ENCODE data around the gene CGNL1. TPM values are rescaled to one million over a fixed set of nuclear protein-coding genes. Genes with fewer than 3 reads are reported as not detected.
A peak's percentile ranks its signal among the peaks of the same experiment; 100 is the strongest.

CGNL1 gene
- total and polyA plus RNA-seq, 10 of the 15 experiments (the other 5 are each of a cell fraction or from before 2014, with no cell fraction given): under 0.01 to 0.27 (median 0.04) TPM; not detected in 3

DNA sequence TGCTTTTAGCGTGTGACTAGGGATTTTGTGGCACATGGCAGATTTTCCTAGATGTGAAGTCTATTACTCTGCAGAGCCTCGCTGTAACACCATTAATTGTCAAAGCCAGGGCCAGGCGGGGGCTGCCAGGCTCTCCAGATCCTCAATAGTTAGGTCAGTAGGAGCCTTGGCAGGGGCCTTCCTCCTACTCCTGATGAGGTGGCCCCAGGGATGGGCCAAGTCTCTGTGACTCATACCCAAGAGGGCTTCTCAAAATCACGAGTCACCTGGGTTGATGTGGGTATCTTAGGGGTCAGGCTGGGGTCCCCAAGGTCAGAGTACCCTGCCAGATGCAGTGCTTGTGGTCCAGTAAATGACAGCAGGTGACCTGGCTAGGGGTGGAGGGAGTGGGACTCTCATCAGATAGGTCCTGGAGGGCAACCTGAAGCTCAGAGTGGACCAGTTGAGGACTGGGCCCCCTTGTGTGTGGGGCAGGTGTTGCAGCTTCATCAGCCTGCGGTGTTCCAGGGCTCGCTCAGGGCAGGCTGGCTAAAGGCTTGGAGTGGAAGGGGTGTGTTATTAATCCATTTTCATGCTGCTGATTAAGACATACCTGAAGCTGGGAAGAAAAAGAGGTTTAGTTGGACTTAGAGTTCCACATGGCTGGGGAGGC lies 126.9 kb downstream of the CGNL1 start (continued):
- TF ChIP-seq FOS (IDR thresholded peaks at IDR 0.05; ENCODE audit: borderline replicate concordance, extremely low read depth, insufficient read length) (no peak), TCF7 (IDR thresholded peaks at IDR 0.05; ENCODE audit: borderline replicate concordance) (no peak), SREBF1 (IDR thresholded peaks at IDR 0.05; ENCODE audit: low read length) (no peak), SMC3 (IDR thresholded peaks at IDR 0.05; ENCODE audit: borderline replicate concordance, low read length) (peak; percentile 25; the same call in 1 of the 2 replicates)

DNA sequence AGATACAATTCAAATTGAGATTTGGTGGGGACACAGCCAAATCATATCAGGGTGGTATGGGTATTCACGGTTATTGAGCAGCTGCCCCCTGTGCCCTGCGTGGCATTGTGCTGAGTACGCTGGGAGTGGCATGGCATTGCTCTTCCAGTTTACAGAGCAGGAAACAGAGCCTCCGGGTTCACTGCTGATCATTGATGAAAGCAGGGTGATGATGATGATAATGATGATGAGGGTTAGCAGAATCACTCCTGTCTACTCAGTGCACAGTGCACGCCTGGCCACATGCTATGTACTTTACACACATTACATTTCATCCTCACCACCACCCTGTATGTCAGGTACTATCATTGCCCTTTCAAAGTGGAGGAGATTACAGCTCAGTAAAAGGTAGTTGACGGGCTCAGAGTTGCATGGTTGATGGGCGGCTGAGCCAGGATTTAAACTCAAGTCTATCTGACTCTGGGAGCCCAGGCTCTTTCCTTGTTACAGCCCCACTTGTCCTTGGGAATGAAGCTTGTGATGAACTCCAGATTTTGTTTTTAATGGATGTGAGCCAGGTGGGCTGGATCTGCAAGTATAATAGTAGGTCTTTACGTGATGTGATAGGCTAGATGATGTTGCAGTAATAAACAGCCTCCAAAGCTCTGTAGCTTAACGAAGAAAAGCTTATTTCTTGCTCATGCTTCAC lies 127.8 kb downstream of the CGNL1 start:
- RAD21 ChIA-PET (ENCODE audit: unreplicated experiment): interaction anchor here (0.9 to 3.0 kb wide), 5 partner anchors 23 to 357 kb away, joined by 3 to 15 read pairs (median 4); no protein-coding TSS in a partner anchor

More for the DNA sequence above, 127.8 kb downstream of the CGNL1 start:
- H3K27ac ChIP-seq (ENCODE audit: control insufficient read depth, insufficient read depth): no peak overlapping the region
- H3K9me3 ChIP-seq (replicated peaks; ENCODE audit: control insufficient read depth, insufficient read depth, low read length): no peaks in the 10 kb centered on the region
- FAIRE-seq (no peak), DNase-seq (ENCODE audit: low read depth, low spot score) (no peak), ATAC-seq (no peak)
- H2AFZ ChIP-seq (ENCODE audit: control insufficient read depth, low read depth, low read length): no peak overlapping the region
- intact Hi-C loops (cut with micrococcal nuclease; ENCODE audit: unreplicated experiment): no loop called here
- no peak overlapping the region for H3K4me2 ChIP-seq (ENCODE audit: control insufficient read depth, insufficient read depth)
- H3K9ac ChIP-seq (ENCODE audit: control insufficient read depth, insufficient read depth, low read length): no peak overlapping the region
- H3K4me3 ChIP-seq: no peak overlapping the region
- TF ChIP-seq BRCA1 (IDR thresholded peaks at IDR 0.05; ENCODE audit: low read depth, low read length): no peak
- TF ChIP-seq, protein P1, sequence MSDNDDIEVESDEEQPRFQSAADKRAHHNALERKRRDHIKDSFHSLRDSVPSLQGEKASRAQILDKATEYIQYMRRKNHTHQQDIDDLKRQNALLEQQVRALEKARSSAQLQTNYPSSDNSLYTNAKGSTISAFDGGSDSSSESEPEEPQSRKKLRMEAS (IDR thresholded peaks at IDR 0.05; ENCODE audit: low read depth, low read length): no peak
- no peak for TF ChIP-seq MYB (IDR thresholded peaks at IDR 0.05; ENCODE audit: borderline replicate concordance, low read depth, low read length)
- no peak for TF ChIP-seq BHLHE40 (IDR thresholded peaks at IDR 0.05; ENCODE audit: borderline replicate concordance in 1 of 2, low read depth in 2 of 2, low read length in 1 of 2)
- TF ChIP-seq CREB1 (IDR thresholded peaks at IDR 0.05; ENCODE audit: low read depth): no peak
- TF ChIP-seq NFXL1 (IDR thresholded peaks at IDR 0.05; ENCODE audit: borderline replicate concordance): no peak
- no peak for TF ChIP-seq POLR2AphosphoS5 (IDR thresholded peaks at IDR 0.05; ENCODE audit: low read length)
- TF ChIP-seq SMAD5 (IDR thresholded peaks at IDR 0.05; ENCODE audit: low read depth): no peak
- TF ChIP-seq BACH1 (IDR thresholded peaks at IDR 0.05; ENCODE audit: borderline replicate concordance): no peak
- no peak for TF ChIP-seq KLF5 (IDR thresholded peaks at IDR 0.05; ENCODE audit: partially characterized antibody)
- TF ChIP-seq CREM (IDR thresholded peaks at IDR 0.05; ENCODE audit: low read depth): no peak
- no peaks in the 10 kb centered on the region; a peak in 2 of 4 replicates for H3K27me3 ChIP-seq (replicated peaks in 1 of 2; ENCODE audit: control insufficient read depth in 2 of 2, insufficient read depth in 2 of 2, low read length in 1 of 2)
- WGBS (ENCODE audit: insufficient coverage, insufficient replicate concordance, low lambda C conversion rate, missing lambda C conversion rate): 26% methylated on average over 9 of the region's 9 CpGs
- no TSS peak for BruUV-seq (replicated peaks)
- no peaks in the 10 kb centered on the region for H3K79me2 ChIP-seq (ENCODE audit: control insufficient read depth, insufficient read depth, low read length)
- POLR2A ChIA-PET: no interaction called here
- CTCF ChIA-PET: interaction anchor here (1.2 to 1.5 kb wide), 5 partner anchors 23 to 358 kb away, joined by 3 to 6 read pairs (median 4); no protein-coding TSS in a partner anchor
- SMC1A ChIA-PET (ENCODE audit: uncharacterized antibody, unreplicated experiment): interaction anchor here (0.9 to 1.5 kb wide), 2 partner anchors 71 to 164 kb away, joined by 3 to 6 read pairs; no protein-coding TSS in a partner anchor
- no peaks in the 10 kb centered on the region for H3K36me3 ChIP-seq (ENCODE audit: control insufficient read depth in 2 of 2, insufficient read depth in 2 of 2, low read length in 1 of 2)
- in situ Hi-C loops (cut with MboI): no loop called here
- H3K4me1 ChIP-seq (ENCODE audit: control insufficient read depth, insufficient read depth, low read length): no peaks in the 10 kb centered on the region
- no peaks in the 10 kb centered on the region for H4K20me1 ChIP-seq (ENCODE audit: control insufficient read depth, insufficient read depth)

Measured in GM12878 (cell line).